Ascending aorta (tissue), 2 donors: ENCODE data around the gene TMEM59L. TPM values are rescaled to one million over a fixed set of nuclear protein-coding genes. Genes with fewer than 3 reads are reported as not detected.
A peak's percentile ranks its signal among the peaks of the same experiment; 100 is the strongest.

Source experiments
- DNase-seq, 2 donors: peaks; one replicate each; pipeline ENCODE4 v3.0.0-alpha.2; 2019; ENCODE audit warnings: low spot score in 2 of 2
- H3K27ac ChIP-seq, 2 donors: fragments of 200-600 bp; sonication (generic); one replicate each; pipeline ENCODE4 v1.5.1; 2016 to 2017; ENCODE audit warnings: mild to moderate bottlenecking in 1 of 2
- H3K27me3 ChIP-seq: fragments of 200-600 bp; sonication (generic); one replicate; pipeline ENCODE4 v1.5.1; 2017
- H3K36me3 ChIP-seq, 2 donors: fragments of 200-600 bp; sonication (generic); one replicate each; pipeline ENCODE4 v1.5.1; 2016
- H3K4me1 ChIP-seq, 2 donors: fragments of 200-600 bp; sonication (generic); one replicate each; pipeline ENCODE4 v1.5.1; 2016 to 2017; ENCODE audit warnings: mild to moderate bottlenecking in 1 of 2
- H3K4me3 ChIP-seq, 2 donors: fragments of 200-600 bp; sonication (generic); one replicate each; pipeline ENCODE4 v1.5.1; 2016 to 2017; ENCODE audit warnings: mild to moderate bottlenecking in 1 of 2
- H3K9me3 ChIP-seq, 2 donors: fragments of 200-600 bp; sonication (generic); one replicate each; pipeline ENCODE4 v1.5.1; 2016
- intact Hi-C: fragments of 100-400 bp; cut with DNase I; formaldehyde crosslinking; loops from one replicate; pipeline ENCODE4 v1.15.1; 2023
- total RNA-seq: library from RNA; depleted of rRNA; stranded (reverse); fragments of >200 nt; gene quantifications from one replicate; pipeline ENCODE4 v1.1.0, GENCODE V29; 2016
- TF ChIP-seq, protein P1 (sequence below), 3 experiments: fragments of 200-600 bp in 2 of 3; fragments of 450-650 bp in 1 of 3; sonication (generic) in 2 of 3; IDR thresholded peaks; one replicate each; pipeline ENCODE4 v1.5.1; 2016 to 2019; ENCODE audit warnings: antibody characterized with exemption in 3 of 3, mild to moderate bottlenecking in 1 of 3, moderate library complexity in 1 of 3

Gene TMEM59L
- total RNA-seq, 1 donor from 2014 or later = not detected

DNA sequence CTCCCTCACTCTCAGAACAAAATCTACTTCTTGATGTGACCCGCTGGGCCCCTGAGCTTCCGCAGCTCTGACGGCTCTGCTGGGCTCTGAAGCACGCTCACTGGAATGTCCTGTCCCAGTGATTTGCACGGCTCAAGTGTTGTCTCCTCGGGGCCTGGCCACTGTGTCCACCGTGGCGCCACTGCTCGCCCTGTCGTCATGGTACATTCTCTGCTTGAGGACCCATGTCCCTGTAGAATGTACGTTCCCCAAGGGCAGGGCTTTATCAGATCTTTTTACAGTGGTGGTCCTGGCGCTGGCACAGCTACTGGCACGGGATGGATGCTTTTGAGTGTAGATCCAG is 36.3 kb downstream of the TMEM59L start:
- TF ChIP-seq, protein P1, sequence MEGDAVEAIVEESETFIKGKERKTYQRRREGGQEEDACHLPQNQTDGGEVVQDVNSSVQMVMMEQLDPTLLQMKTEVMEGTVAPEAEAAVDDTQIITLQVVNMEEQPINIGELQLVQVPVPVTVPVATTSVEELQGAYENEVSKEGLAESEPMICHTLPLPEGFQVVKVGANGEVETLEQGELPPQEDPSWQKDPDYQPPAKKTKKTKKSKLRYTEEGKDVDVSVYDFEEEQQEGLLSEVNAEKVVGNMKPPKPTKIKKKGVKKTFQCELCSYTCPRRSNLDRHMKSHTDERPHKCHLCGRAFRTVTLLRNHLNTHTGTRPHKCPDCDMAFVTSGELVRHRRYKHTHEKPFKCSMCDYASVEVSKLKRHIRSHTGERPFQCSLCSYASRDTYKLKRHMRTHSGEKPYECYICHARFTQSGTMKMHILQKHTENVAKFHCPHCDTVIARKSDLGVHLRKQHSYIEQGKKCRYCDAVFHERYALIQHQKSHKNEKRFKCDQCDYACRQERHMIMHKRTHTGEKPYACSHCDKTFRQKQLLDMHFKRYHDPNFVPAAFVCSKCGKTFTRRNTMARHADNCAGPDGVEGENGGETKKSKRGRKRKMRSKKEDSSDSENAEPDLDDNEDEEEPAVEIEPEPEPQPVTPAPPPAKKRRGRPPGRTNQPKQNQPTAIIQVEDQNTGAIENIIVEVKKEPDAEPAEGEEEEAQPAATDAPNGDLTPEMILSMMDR (IDR thresholded peaks at IDR 0.05) = no peak

GRCh38 chr19:18649371-18650020 is 36.8 kb downstream of the TMEM59L start:
- intact Hi-C loops = loop anchor here (1.0 kb wide), 2 partner anchors 11 to 23 kb away; no protein-coding TSS in a partner anchor
- peak overlapping the region; percentile 5 to 45 for H3K4me3 ChIP-seq
- H3K4me1 ChIP-seq = peaks cover 18 to 53% of the 10 kb centered on the region in 2 donors
- peak overlapping the region; percentile 93 to 94 for H3K27ac ChIP-seq
- H3K27me3 ChIP-seq = no peaks in the 10 kb centered on the region
- TF ChIP-seq, protein P1 (IDR thresholded peaks at IDR 0.05) = no peak
- DNase-seq = no peak
- no peaks in the 10 kb centered on the region for H3K9me3 ChIP-seq
- no peaks in the 10 kb centered on the region for H3K36me3 ChIP-seq

More for the DNA sequence above, 36.3 kb downstream of the TMEM59L start:
- Histone ChIP-seq H3K4me1 (peaks cover 18 to 56% of the 10 kb centered on the region in 2 donors), H3K27me3 (no peaks in the 10 kb centered on the region), H3K4me3 (peak overlapping the region in 1 of 2 donors; percentile 45), H3K9me3 (no peaks in the 10 kb centered on the region), H3K36me3 (no peaks in the 10 kb centered on the region), H3K27ac (peak overlapping the region; percentile 93 to 94)
- DNase-seq = no peak
- intact Hi-C loops = loop anchor here (1.0 kb wide), 1 partner anchor 23 kb away; no protein-coding TSS in a partner anchor

DNA sequence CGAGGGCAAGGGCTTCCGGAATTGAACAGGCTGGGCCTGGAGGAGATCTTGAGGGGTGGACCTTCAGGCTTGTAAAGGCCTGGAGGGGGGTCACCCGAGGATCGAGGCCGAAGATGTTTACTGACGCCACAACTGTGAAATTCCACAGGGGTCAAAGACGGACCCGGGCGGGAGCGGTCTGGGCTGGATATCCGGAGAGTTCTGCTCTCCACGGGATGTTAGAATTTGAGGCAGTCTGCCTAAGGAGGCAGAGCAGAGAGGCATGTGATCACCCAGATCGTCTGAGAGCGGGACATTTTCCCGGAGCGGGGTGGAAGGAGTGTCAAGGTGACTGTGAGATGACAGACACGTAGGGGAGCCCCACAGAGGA is 37.3 kb downstream of the TMEM59L start:
- H3K36me3 ChIP-seq = no peaks in the 10 kb centered on the region
- no peaks in the 10 kb centered on the region for H3K27me3 ChIP-seq
- TF ChIP-seq, protein P1 (IDR thresholded peaks at IDR 0.05) = no peak
- intact Hi-C loops = loop anchor here (1.0 kb wide), 1 partner anchor 10 kb away; no protein-coding TSS in a partner anchor
- peak overlapping the region; percentile 93 to 94 for H3K27ac ChIP-seq
- H3K9me3 ChIP-seq = no peaks in the 10 kb centered on the region
- peak in 1 of 2 donors; percentile 84 for DNase-seq
- H3K4me3 ChIP-seq = peak overlapping the region in 1 of 2 donors; percentile 45
- H3K4me1 ChIP-seq = peaks cover 14 to 48% of the 10 kb centered on the region in 2 donors

GRCh38 chr19:18650468-18651041 is 37.9 kb downstream of the TMEM59L start:
- DNase-seq = peak; percentile 73 to 97
- Histone ChIP-seq H3K9me3 (no peaks in the 10 kb centered on the region), H3K27me3 (no peaks in the 10 kb centered on the region), H3K4me1 (peaks cover 11 to 43% of the 10 kb centered on the region in 2 donors), H3K36me3 (no peaks in the 10 kb centered on the region), H3K4me3 (peak overlapping the region; percentile 28 to 45), H3K27ac (peak overlapping the region; percentile 93 to 94)
- TF ChIP-seq, protein P1 (IDR thresholded peaks at IDR 0.05) = no peak
- intact Hi-C loops = loop anchor here (1.0 kb wide), 1 partner anchor 10 kb away; no protein-coding TSS in a partner anchor

DNA sequence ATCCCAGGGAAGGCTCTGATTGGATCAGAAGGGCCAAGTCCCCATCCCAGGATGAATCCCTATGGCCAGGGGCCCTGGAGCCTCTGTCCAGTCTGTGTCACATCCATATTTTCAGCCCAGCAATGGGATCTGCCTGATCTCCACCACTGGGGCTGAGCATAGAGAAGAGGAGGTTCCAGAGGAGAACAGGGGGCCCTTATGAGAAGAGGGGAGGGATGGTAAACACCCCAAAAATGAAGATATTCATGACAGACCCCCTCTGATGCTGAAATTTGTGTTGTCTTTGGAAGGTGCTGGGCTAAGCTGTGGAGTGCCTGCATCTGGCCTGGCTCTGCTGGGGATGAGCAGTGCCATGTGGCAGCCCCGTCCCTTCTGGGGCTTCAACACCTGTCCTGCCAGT is 38.6 kb downstream of the TMEM59L start:
- peak overlapping the region; percentile 28 to 45 for H3K4me3 ChIP-seq
- H3K9me3 ChIP-seq = no peaks in the 10 kb centered on the region
- peak overlapping the region; percentile 93 to 94 for H3K27ac ChIP-seq
- intact Hi-C loops = no loop called here
- no peak for DNase-seq
- no peaks in the 10 kb centered on the region for H3K36me3 ChIP-seq
- no peaks in the 10 kb centered on the region for H3K27me3 ChIP-seq
- TF ChIP-seq, protein P1 (IDR thresholded peaks at IDR 0.05) = no peak
- peaks cover 7 to 38% of the 10 kb centered on the region in 2 donors for H3K4me1 ChIP-seq
